ENCODE measurements around the gene SNX5. TPM values are rescaled to one million over a fixed set of nuclear protein-coding genes. Genes with fewer than 3 reads are reported as not detected.
A peak's percentile ranks its signal among the peaks of the same experiment; 100 is the strongest.

SNX5 gene
- total and polyA plus RNA-seq, 2 of the 13 experiments (the other 11 are each of a cell fraction or from before 2014, with no cell fraction given): 664 to 1,040 TPM

GRCh38 chr20:17966432-17967310 lies 1.9 kb downstream of the SNX5 start (continued):
- TF ChIP-seq AKNA (CRISPR knock-in tag; IDR thresholded peaks at IDR 0.05; ENCODE audit: borderline replicate concordance) (no peak), ZNF782 (CRISPR knock-in tag; IDR thresholded peaks at IDR 0.05; ENCODE audit: borderline replicate concordance) (no peak), HCFC1 (IDR thresholded peaks at IDR 0.05; ENCODE audit: low read depth, low read length) (no peak), ETV6 (CRISPR knock-in tag; conservative IDR thresholded peaks at IDR 0.05) (no peak), HNRNPL (IDR thresholded peaks at IDR 0.05; ENCODE audit: low read depth, low read length) (no peak), ZNF451 (CRISPR knock-in tag; IDR thresholded peaks at IDR 0.05) (0 out of 2 replicates have a peak, but pooled peaks have one; percentile 27), ZNF326 (CRISPR knock-in tag; IDR thresholded peaks at IDR 0.05; ENCODE audit: borderline replicate concordance) (no peak), PATZ1 (CRISPR knock-in tag; IDR thresholded peaks at IDR 0.05) (no peak), ARNT2 (CRISPR knock-in tag; IDR thresholded peaks at IDR 0.05; ENCODE audit: low read depth) (peak; percentile 46; the same call in 1 of the 2 replicates)
- TF ChIP-seq, protein P1, sequence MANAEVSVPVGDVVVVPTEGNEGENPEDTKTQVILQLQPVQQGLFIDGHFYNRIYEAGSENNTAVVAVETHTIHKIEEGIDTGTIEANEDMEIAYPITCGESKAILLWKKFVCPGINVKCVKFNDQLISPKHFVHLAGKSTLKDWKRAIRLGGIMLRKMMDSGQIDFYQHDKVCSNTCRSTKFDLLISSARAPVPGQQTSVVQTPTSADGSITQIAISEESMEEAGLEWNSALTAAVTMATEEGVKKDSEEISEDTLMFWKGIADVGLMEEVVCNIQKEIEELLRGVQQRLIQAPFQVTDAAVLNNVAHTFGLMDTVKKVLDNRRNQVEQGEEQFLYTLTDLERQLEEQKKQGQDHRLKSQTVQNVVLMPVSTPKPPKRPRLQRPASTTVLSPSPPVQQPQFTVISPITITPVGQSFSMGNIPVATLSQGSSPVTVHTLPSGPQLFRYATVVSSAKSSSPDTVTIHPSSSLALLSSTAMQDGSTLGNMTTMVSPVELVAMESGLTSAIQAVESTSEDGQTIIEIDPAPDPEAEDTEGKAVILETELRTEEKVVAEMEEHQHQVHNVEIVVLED (CRISPR knock-in tag; IDR thresholded peaks at IDR 0.05; ENCODE audit: borderline replicate concordance): no peak
- TF ChIP-seq, protein P2, sequence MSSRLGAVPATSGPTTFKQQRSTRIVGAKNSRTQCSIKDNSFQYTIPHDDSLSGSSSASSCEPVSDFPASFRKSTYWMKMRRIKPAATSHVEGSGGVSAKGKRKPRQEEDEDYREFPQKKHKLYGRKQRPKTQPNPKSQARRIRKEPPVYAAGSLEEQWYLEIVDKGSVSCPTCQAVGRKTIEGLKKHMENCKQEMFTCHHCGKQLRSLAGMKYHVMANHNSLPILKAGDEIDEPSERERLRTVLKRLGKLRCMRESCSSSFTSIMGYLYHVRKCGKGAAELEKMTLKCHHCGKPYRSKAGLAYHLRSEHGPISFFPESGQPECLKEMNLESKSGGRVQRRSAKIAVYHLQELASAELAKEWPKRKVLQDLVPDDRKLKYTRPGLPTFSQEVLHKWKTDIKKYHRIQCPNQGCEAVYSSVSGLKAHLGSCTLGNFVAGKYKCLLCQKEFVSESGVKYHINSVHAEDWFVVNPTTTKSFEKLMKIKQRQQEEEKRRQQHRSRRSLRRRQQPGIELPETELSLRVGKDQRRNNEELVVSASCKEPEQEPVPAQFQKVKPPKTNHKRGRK (CRISPR knock-in tag; IDR thresholded peaks at IDR 0.05): no peak
- TF ChIP-seq, protein P3, sequence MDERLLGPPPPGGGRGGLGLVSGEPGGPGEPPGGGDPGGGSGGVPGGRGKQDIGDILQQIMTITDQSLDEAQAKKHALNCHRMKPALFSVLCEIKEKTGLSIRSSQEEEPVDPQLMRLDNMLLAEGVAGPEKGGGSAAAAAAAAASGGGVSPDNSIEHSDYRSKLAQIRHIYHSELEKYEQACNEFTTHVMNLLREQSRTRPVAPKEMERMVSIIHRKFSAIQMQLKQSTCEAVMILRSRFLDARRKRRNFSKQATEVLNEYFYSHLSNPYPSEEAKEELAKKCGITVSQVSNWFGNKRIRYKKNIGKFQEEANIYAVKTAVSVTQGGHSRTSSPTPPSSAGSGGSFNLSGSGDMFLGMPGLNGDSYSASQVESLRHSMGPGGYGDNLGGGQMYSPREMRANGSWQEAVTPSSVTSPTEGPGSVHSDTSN (CRISPR knock-in tag; IDR thresholded peaks at IDR 0.05): no peak
- TF ChIP-seq, protein P4, sequence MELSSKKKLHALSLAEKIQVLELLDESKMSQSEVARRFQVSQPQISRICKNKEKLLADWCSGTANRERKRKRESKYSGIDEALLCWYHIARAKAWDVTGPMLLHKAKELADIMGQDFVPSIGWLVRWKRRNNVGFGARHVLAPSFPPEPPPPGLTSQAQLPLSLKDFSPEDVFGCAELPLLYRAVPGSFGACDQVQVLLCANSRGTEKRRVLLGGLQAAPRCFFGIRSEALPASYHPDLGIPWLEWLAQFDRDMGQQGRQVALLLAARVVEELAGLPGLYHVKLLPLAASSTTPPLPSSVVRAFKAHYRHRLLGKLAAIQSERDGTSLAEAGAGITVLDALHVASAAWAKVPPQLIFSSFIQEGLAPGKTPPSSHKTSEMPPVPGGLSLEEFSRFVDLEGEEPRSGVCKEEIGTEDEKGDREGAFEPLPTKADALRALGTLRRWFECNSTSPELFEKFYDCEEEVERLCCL (CRISPR knock-in tag; IDR thresholded peaks at IDR 0.05; ENCODE audit: borderline replicate concordance): no peak
- TF ChIP-seq, protein P5, sequence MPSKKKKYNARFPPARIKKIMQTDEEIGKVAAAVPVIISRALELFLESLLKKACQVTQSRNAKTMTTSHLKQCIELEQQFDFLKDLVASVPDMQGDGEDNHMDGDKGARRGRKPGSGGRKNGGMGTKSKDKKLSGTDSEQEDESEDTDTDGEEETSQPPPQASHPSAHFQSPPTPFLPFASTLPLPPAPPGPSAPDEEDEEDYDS (CRISPR knock-in tag; IDR thresholded peaks at IDR 0.05): no peak
